GM12878 (cell line): ENCODE measurements around the gene COPS6.

ENCODE experiments used
- ATF3 ChIP-seq: IDR thresholded peaks from 2 replicates; pipeline ENCODE4 v1.6.1; 2011; ENCODE audit warnings: low read depth, mild to moderate bottlenecking, low read length, moderate library complexity, borderline replicate concordance; ENCODE audit errors: extremely low read depth
- EGR1 ChIP-seq, 2 experiments: IDR thresholded peaks; 1 replicate in 1 of 2; 2 replicates in 1 of 2; pipeline ENCODE4 v1.6.1; 2011 to 2012; ENCODE audit warnings: low read depth in 2 of 2, low read length in 2 of 2, borderline replicate concordance in 1 of 2, mild to moderate bottlenecking in 1 of 2, moderate library complexity in 1 of 2
- FOXM1 ChIP-seq: IDR thresholded peaks from 2 replicates; pipeline ENCODE4 v1.6.1; 2012; ENCODE audit warnings: low read depth, mild to moderate bottlenecking, inconsistent platforms, low read length, moderate library complexity
- SMAD5 ChIP-seq: IDR thresholded peaks from 2 replicates; pipeline ENCODE4 v1.6.1; 2016; ENCODE audit warnings: antibody characterized with exemption, low read depth
- YY1 ChIP-seq: IDR thresholded peaks from 2 replicates; pipeline ENCODE4 v1.6.1; 2011; ENCODE audit warnings: low read depth, mild to moderate bottlenecking, low read length
- TF ChIP-seq, protein P1 (sequence below), 3 experiments: IDR thresholded peaks in 2 of 3; conservative IDR thresholded peaks in 1 of 3; 2 replicates each; pipeline ENCODE4 v1.5.1; 2011; ENCODE audit warnings: low read depth in 3 of 3, low read length in 3 of 3, mild to moderate bottlenecking in 3 of 3, control low read depth in 2 of 3, moderate library complexity in 2 of 3, inconsistent platforms in 1 of 3, mixed read lengths in 1 of 3; ENCODE audit not compliant: control insufficient read depth in 2 of 3, insufficient read depth in 1 of 3; ENCODE audit errors: extremely low read depth in 1 of 3

- TF ChIP-seq, protein P1, sequence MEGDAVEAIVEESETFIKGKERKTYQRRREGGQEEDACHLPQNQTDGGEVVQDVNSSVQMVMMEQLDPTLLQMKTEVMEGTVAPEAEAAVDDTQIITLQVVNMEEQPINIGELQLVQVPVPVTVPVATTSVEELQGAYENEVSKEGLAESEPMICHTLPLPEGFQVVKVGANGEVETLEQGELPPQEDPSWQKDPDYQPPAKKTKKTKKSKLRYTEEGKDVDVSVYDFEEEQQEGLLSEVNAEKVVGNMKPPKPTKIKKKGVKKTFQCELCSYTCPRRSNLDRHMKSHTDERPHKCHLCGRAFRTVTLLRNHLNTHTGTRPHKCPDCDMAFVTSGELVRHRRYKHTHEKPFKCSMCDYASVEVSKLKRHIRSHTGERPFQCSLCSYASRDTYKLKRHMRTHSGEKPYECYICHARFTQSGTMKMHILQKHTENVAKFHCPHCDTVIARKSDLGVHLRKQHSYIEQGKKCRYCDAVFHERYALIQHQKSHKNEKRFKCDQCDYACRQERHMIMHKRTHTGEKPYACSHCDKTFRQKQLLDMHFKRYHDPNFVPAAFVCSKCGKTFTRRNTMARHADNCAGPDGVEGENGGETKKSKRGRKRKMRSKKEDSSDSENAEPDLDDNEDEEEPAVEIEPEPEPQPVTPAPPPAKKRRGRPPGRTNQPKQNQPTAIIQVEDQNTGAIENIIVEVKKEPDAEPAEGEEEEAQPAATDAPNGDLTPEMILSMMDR (IDR thresholded peaks at IDR 0.05 in 2 of 3, conservative IDR thresholded peaks at IDR 0.05 in 1 of 3; ENCODE audit: control insufficient read depth in 2 of 3, extremely low read depth in 1 of 3, insufficient read depth in 1 of 3, low read depth in 3 of 3, low read length in 3 of 3), result no peak
- TF ChIP-seq SMAD5 (no peak), ATF3 (no peak), EGR1 (IDR thresholded peaks at IDR 0.05; ENCODE audit: borderline replicate concordance in 1 of 2, low read depth in 2 of 2, low read length in 2 of 2) (no peak), YY1 (no peak), FOXM1 (no peak)
Observed at GRCh38 chr7:100066953-100067352, 21.8 kb upstream of the COPS6 start.
